ENCODE data around the gene NACA2. TPM values are rescaled to one million over a fixed set of nuclear protein-coding genes. Genes with fewer than 3 reads are reported as not detected.
"Not testable (repeated sequence)": the region's sequence is repeated elsewhere in the genome, so short reads cannot be mapped to it uniquely, and the experiment has no call there.

NACA2 gene
- total RNA-seq, 1 donor from 2014 or later: not detected

- peaks cover 16% of the 10 kb centered on the region for H3K27me3 Mint-ChIP-seq (ENCODE audit: unreplicated experiment)
- no peak overlapping the region for H3K27ac Mint-ChIP-seq (ENCODE audit: unreplicated experiment)
- H3K9me3 Mint-ChIP-seq (ENCODE audit: unreplicated experiment): peaks cover 11% of the 10 kb centered on the region
- DNase-seq (ENCODE audit: extremely low spot score, unreplicated experiment): no peak
- no peaks in the 10 kb centered on the region for H3K4me1 Mint-ChIP-seq (ENCODE audit: unreplicated experiment)
- no peaks in the 10 kb centered on the region for H3K36me3 Mint-ChIP-seq (ENCODE audit: unreplicated experiment)
- TF ChIP-seq CTCF (IDR thresholded peaks at IDR 0.05): no peak
- H3K4me3 Mint-ChIP-seq (ENCODE audit: unreplicated experiment): no peak overlapping the region
Observed at GRCh38 chr17:61570118-61570517, 20.9 kb downstream of the NACA2 start.

GRCh38 chr17:61569525-61569924, 21.5 kb downstream of the NACA2 start:
- not testable (repeated sequence) for H3K4me1 Mint-ChIP-seq (ENCODE audit: unreplicated experiment); H3K36me3 Mint-ChIP-seq (ENCODE audit: unreplicated experiment); H3K4me3 Mint-ChIP-seq (ENCODE audit: unreplicated experiment); DNase-seq (ENCODE audit: extremely low spot score, unreplicated experiment); H3K27ac Mint-ChIP-seq (ENCODE audit: unreplicated experiment)
- peaks cover 18% of the 10 kb centered on the region for H3K27me3 Mint-ChIP-seq (ENCODE audit: unreplicated experiment)
- H3K9me3 Mint-ChIP-seq (ENCODE audit: unreplicated experiment): peaks cover 11% of the 10 kb centered on the region

DNA sequence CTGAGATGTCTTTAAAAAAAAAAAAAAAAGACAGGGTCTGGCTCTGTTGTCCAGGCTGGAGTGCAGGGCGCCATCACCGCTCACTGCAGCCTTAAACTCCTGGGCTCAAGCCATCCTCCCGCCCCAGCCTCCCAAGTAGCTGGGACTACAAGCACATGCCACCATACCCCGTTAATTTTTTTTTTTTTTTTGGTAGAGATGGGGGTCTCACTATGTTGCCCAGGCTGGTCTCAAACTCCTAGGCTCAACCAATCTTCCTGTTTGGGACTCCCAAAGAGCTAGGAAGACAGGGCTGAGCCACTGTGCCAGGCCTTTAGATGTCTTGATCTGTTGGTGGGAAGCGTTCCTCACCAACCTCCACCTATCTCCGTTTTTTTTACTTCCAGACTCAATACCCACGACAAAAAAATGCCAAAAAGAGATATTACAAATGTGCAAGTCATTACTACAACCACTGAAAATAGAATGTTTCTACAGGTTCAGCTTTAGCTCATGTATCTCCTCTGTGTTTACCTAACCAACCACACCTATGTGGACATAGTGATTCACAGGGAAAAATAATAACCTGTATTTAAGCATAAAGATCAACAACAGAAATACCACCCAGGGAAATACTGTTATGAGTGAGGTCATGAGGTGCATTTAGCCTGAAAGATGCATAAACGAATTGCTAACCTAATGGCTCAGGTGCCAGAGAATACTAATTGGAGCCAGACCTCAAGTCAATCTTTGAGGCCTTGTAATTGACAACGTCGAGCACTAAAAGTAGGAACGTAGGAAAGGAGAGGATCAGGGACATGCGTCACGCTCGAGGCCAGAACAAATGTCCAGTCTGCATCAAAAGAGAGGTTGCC, 22.6 kb downstream of the NACA2 start:
- peaks cover 18% of the 10 kb centered on the region for H3K27me3 Mint-ChIP-seq (ENCODE audit: unreplicated experiment)
- TF ChIP-seq CTCF (IDR thresholded peaks at IDR 0.05): no peak
- H3K36me3 Mint-ChIP-seq (ENCODE audit: unreplicated experiment): no peaks in the 10 kb centered on the region
- H3K9me3 Mint-ChIP-seq (ENCODE audit: unreplicated experiment): peaks cover 11% of the 10 kb centered on the region
- H3K4me3 Mint-ChIP-seq (ENCODE audit: unreplicated experiment): no peak overlapping the region
- H3K27ac Mint-ChIP-seq (ENCODE audit: unreplicated experiment): no peak overlapping the region
- no peaks in the 10 kb centered on the region for H3K4me1 Mint-ChIP-seq (ENCODE audit: unreplicated experiment)
- DNase-seq (ENCODE audit: extremely low spot score, unreplicated experiment): no peak

DNA sequence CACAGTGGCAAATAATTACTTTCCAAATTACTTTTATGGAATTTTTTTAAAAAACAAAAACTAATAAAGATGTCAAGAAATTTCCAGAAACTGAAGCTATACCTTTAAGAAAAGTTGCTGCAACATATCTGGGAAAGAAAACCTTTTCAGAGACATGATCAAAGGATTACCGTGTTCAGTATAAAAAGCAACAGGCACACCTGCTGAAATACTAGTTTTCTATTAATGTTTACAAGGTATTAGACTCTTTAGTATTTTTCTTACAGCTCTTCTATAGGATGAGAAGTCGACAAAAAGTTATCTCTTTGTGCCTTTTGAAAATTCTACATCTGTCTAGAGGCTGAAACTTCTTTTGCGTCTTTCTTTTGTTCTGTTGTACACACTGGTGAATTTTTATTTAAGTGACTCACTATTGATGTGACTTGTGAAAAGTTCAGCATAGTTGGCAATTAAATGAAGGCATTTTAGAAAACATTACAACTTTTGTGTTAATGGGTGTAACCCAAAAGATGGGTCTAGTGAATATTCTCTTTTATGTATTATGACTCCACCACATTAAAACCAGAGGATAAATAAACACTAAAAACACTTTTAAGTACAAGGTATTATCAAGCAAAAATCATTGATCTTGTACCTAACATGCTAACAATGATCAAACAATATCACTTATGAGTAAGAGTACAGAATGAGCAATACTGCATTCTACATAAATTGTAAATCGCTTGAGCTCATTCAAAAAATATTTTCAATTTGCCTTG, 23.8 kb downstream of the NACA2 start:
- Mint-ChIP-seq H3K36me3 (ENCODE audit: unreplicated experiment) (no peaks in the 10 kb centered on the region), H3K27ac (ENCODE audit: unreplicated experiment) (no peak overlapping the region), H3K4me3 (ENCODE audit: unreplicated experiment) (no peak overlapping the region), H3K4me1 (ENCODE audit: unreplicated experiment) (no peaks in the 10 kb centered on the region), H3K27me3 (ENCODE audit: unreplicated experiment) (peaks cover 18% of the 10 kb centered on the region), H3K9me3 (ENCODE audit: unreplicated experiment) (peaks cover 11% of the 10 kb centered on the region)
- no peak for DNase-seq (ENCODE audit: extremely low spot score, unreplicated experiment)
- TF ChIP-seq CTCF (IDR thresholded peaks at IDR 0.05): no peak

- DNase-seq (ENCODE audit: extremely low spot score, unreplicated experiment); H3K4me3 Mint-ChIP-seq (ENCODE audit: unreplicated experiment); H3K36me3 Mint-ChIP-seq (ENCODE audit: unreplicated experiment); H3K27ac Mint-ChIP-seq (ENCODE audit: unreplicated experiment); H3K4me1 Mint-ChIP-seq (ENCODE audit: unreplicated experiment): not testable (repeated sequence)
- Mint-ChIP-seq H3K9me3 (ENCODE audit: unreplicated experiment) (peaks cover 11% of the 10 kb centered on the region), H3K27me3 (ENCODE audit: unreplicated experiment) (peaks cover 18% of the 10 kb centered on the region)
Observed at GRCh38 chr17:61566448-61566847, 24.6 kb downstream of the NACA2 start.

DNA sequence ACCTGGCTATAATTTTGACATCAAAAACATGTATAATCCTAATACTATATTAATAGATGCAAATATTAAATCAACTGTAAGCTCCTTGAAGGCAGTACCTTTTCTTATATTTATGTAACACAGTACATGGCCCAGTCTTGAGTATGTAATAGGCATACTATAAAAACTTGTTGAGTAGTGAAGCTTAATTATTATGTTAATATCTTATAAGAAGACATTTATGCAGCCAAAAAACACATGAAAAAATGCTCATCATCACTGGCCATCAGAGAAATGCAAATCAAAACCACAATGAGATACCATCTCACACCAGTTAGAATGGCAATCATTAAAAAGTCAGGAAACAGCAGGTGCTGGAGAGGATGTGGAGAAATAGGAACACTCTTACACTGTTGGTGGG, 25.2 kb downstream of the NACA2 start:
- peaks cover 18% of the 10 kb centered on the region for H3K27me3 Mint-ChIP-seq (ENCODE audit: unreplicated experiment)
- H3K4me1 Mint-ChIP-seq (ENCODE audit: unreplicated experiment); DNase-seq (ENCODE audit: extremely low spot score, unreplicated experiment); H3K4me3 Mint-ChIP-seq (ENCODE audit: unreplicated experiment); H3K27ac Mint-ChIP-seq (ENCODE audit: unreplicated experiment); H3K36me3 Mint-ChIP-seq (ENCODE audit: unreplicated experiment); H3K9me3 Mint-ChIP-seq (ENCODE audit: unreplicated experiment): not testable (repeated sequence)
